MG63 (cell line): Measurements from ENCODE around the gene WASL. TPM values are rescaled to one million over a fixed set of nuclear protein-coding genes. Genes with fewer than 3 reads are reported as not detected.
"Not testable (repeated sequence)": the region's sequence is repeated elsewhere in the genome, so short reads cannot be mapped to it uniquely, and the experiment has no call there.

ENCODE experiments used
- DNase-seq: peaks from one replicate; pipeline ENCODE4 v3.0.0-alpha.2; 2020
- H3K27me3 ChIP-seq: fragments of 250-450 bp; sonication (Bioruptor Pico); 2 replicates; pipeline ENCODE4 v1.5.1; 2020; ENCODE audit warnings: mild to moderate bottlenecking, moderate library complexity
- H3K36me3 ChIP-seq: fragments of 250-450 bp; sonication (Bioruptor Pico); 2 replicates; pipeline ENCODE4 v1.5.1; 2020; ENCODE audit warnings: mild to moderate bottlenecking, moderate library complexity
- H3K4me3 ChIP-seq: fragments of 250-450 bp; sonication (Bioruptor Pico); 2 replicates; pipeline ENCODE4 v1.5.1; 2020; ENCODE audit warnings: mild to moderate bottlenecking, moderate library complexity
- H3K9me3 ChIP-seq: fragments of 250-450 bp; sonication (Bioruptor Pico); 2 replicates; pipeline ENCODE4 v1.5.1; 2020; ENCODE audit warnings: mild to moderate bottlenecking, moderate library complexity
- total RNA-seq: library from RNA; depleted of rRNA; stranded (reverse); fragments of >200 nt; shearing (Covaris generic); gene quantifications from 2 replicates; pipeline ENCODE4 v1.2.3, GENCODE V29; 2014; ENCODE audit warnings: low replicate concordance

Gene WASL
- total RNA-seq, 1 experiment from 2014 or later: 1.4 TPM

DNA sequence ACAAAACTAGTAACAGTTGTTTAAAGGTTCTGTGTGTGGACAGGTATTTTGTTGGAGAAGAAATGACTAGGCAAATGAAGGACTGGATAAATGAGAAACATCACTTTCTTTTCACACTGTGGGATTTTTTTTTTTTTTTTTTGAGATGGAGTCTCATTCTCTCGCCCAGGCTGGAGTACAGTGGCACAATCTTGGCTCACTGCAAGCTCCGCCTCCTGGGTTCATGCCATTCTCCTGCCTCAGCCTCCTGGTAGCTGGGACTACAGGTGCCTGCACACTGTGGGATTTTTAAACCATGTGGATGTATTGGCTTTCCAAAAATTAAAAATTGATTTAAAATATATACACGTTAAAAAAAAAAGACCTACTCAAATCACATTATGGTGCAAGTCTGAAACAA, 28.3 kb downstream of the WASL start:
- not testable (repeated sequence) for H3K4me3 ChIP-seq, H3K9me3 ChIP-seq, H3K36me3 ChIP-seq, H3K27me3 ChIP-seq, DNase-seq

DNA sequence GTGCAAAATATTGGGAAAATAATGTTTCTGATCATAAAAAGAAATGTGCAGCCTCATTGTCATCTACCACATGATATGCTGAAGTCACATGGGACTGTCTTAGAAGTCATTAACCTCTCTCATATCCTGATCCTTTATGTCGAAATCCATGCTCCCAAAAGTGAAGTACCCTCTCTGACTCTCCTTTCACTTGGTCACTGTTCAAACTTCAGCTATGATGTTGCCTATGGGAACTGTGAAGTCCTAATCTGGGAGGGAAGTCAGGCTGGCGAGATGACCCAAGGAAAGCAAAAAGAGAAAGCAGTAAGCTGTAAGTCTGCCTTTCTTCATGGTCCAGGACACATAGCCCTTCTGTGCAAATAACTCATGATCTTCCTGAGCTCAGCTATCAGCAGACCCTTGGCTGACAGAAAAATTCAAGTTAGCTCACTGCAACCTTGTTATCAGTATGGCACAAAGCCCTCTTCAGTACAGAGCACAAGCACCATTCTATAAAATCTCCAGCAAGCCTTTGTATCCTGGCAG, 29.5 kb downstream of the WASL start:
- no peaks in the 10 kb centered on the region for H3K36me3 ChIP-seq
- DNase-seq: no peak

DNA sequence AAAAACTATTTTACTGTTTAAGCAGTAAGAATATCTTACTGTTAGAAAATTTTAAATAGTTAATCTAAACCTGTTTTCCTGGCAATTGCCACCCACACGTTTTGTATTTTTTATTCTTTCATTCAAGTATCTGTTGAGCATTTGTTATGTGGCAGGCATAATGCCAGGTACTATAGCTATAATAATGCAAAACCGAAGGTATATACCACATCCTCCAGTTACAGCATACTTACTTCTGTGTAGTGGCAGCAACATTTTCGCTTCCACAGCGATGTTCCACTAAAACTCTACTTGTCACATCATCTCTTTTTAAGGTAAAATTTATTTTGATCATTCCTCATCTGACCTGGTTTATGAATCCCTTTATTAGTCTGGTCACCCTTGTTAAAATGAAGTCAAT, 30.0 kb downstream of the WASL start:
- Histone ChIP-seq H3K27me3 (no peaks in the 10 kb centered on the region), H3K36me3 (no peaks in the 10 kb centered on the region), H3K9me3 (no peaks in the 10 kb centered on the region), H3K4me3 (no peak overlapping the region)
- no peak for DNase-seq

More for the DNA sequence above, 29.5 kb downstream of the WASL start:
- no peaks in the 10 kb centered on the region for H3K27me3 ChIP-seq
- no peak overlapping the region for H3K4me3 ChIP-seq
- H3K9me3 ChIP-seq: no peaks in the 10 kb centered on the region

DNA sequence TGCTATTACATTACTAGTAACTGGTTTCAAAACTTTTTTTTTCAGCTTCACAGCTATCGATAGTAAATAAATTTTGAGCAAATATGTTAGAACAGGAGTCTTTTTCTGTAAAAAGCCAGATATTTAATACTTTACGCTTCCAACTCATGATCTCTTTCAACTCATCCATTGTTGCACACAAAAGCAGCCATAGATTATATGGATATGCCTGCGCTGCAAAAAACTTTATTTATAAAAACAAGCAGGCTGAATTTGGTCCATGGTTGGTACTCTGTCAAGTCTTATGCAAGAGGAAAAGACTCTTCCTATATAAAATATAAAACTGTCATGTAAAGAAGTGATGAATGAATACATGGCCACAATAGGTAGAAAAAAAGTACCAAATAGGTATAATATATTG, 31.1 kb downstream of the WASL start:
- DNase-seq: no peak
- Histone ChIP-seq H3K36me3 (no peaks in the 10 kb centered on the region), H3K4me3 (no peak overlapping the region), H3K9me3 (no peaks in the 10 kb centered on the region), H3K27me3 (no peaks in the 10 kb centered on the region)

DNA sequence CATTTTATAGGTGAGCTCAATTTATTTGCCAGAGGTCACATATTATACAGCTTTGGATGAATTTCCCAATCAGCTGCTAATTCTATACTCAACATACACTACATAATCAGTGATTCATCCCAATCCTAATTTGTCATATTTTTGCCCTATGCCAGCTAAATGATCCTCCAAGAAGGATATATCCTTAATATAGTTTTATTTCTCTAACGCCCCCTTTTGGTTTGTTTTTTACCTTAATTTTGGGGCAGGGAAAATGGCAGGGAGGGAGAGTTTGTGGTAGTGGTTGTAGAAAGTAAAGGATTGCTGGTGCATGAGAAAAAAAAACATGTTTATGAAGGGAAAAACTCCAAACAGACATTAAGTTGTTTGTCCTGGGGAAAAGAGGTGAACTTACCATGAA, 31.9 kb downstream of the WASL start:
- H3K4me3 ChIP-seq: no peak overlapping the region
- no peak for DNase-seq
- no peaks in the 10 kb centered on the region for H3K9me3 ChIP-seq
- H3K27me3 ChIP-seq: no peaks in the 10 kb centered on the region
- no peaks in the 10 kb centered on the region for H3K36me3 ChIP-seq

DNA sequence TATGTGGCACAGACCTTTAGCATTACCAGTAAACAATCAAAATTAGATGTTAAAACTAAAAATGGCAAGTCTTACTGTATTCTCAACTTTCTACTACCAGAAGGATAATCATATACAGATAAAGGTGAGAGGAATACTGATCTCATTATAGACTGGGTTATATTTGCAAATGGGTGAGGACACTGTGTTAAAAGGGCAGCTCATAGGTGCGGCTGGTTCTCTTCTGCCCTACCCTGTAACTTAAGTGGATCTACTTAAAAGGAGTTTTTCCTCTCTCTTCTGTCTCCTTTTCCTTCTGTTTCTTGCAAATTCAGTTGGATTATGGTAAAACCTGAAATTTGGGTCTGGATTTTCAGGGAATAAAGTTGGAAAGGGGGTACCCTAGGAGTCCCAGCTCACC, 33.0 kb downstream of the WASL start:
- Histone ChIP-seq H3K36me3 (no peaks in the 10 kb centered on the region), H3K27me3 (no peaks in the 10 kb centered on the region), H3K4me3 (no peak overlapping the region), H3K9me3 (no peaks in the 10 kb centered on the region)
- no peak for DNase-seq

DNA sequence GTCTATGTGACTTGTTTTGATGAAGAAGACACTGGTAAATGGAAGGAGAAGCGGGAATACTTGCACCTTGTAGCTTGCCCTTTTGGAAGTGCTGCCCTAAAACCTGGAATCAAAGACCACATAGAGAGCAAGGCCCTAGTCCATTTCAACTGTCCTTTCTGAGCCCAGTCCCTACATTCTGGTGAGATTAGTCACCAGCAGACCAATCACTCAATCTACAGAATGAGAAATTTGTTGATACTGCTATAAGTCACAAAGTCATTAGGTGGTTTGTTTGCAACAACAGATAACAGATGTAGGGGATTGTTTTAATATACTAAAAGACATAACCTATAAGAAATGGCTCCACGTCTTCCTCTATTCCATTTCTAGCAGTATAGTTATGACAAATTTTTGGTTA, 33.6 kb downstream of the WASL start:
- H3K27me3 ChIP-seq: no peaks in the 10 kb centered on the region
- DNase-seq: no peak
- no peaks in the 10 kb centered on the region for H3K9me3 ChIP-seq
- H3K4me3 ChIP-seq: no peak overlapping the region
- no peaks in the 10 kb centered on the region for H3K36me3 ChIP-seq

DNA sequence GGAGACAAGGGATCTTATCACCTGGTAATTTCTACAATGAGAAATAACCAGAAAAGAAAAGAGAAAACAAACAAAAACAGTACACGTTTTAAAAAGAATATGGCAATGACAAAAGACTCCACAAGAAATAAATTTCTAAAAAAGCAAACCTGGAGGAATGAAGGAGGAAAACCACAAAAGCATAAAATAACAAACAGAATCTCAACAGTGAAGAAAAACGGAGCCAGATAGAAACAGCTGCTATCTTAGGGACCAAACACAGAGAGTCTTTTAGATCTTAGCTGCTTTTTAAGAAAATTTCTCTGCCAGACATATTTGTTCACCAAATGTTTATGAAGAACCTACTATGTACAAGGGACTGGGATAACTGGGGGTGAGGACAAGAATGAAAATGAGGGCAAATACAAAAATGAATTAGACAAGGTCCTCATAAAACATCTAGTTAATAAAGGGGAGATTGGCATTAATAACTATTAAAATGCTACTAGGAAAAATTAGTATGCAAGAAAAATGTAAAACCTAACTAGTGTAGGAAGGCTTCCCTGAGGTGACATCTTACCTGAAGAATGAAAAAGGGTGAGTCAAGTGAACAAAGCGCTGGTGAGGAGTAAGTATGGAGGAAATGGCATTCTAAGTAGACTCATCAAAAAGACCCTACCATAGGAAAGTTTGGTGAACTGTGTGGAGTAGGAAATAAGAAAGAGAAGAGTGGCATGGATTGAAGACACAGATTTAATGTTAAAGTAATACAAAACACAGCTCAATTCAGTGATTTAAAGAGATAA, 34.3 kb downstream of the WASL start:
- DNase-seq: no peak
- Histone ChIP-seq H3K27me3 (no peaks in the 10 kb centered on the region), H3K9me3 (no peaks in the 10 kb centered on the region), H3K36me3 (no peaks in the 10 kb centered on the region), H3K4me3 (no peak overlapping the region)

DNA sequence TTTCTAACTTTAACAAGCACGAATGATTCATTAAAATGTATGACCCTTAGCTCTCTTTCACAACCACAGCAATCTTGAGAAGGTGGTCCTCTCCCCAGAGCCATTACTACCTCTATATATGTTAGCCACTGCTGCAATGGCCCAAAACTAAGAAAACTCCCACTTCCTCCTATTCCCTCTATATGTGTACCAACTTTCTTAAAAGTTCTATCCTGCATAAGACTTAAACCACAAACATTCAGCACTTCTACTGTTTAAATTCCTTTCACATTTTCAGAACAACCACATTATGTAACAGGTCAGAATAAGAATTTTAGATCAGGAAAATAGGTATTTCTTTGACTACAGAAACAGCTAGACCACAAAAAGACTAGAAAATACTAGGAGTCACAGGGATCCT, 36.2 kb downstream of the WASL start:
- H3K36me3 ChIP-seq: peaks cover 5% of the 10 kb centered on the region
- H3K9me3 ChIP-seq: no peaks in the 10 kb centered on the region
- DNase-seq: no peak
- no peak overlapping the region for H3K4me3 ChIP-seq
- H3K27me3 ChIP-seq: no peaks in the 10 kb centered on the region

DNA sequence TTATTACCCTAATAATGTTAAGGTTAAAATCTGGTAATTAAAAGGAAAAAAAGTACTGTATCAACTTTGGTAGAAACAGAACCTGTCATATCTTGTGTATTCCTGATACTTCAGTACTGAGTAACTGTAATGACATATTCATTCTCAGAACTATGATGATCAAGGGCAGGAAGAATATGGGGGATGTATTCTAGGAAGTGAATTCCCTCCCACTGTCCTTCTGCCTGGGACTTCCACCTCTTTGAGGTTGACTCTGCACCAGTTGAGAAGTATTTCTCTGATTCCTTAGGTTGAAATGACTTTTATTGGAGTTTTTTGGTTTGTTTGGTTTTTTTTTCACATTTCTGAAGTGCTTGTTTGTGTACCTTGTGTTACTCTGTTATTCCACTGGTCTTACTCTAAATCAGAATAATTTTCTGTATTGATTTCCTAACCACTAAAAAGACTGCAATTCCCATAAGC, 36.9 kb downstream of the WASL start:
- DNase-seq: no peak
- Histone ChIP-seq H3K9me3 (no peaks in the 10 kb centered on the region), H3K4me3 (no peak overlapping the region), H3K36me3 (peaks cover 12% of the 10 kb centered on the region), H3K27me3 (no peaks in the 10 kb centered on the region)

DNA sequence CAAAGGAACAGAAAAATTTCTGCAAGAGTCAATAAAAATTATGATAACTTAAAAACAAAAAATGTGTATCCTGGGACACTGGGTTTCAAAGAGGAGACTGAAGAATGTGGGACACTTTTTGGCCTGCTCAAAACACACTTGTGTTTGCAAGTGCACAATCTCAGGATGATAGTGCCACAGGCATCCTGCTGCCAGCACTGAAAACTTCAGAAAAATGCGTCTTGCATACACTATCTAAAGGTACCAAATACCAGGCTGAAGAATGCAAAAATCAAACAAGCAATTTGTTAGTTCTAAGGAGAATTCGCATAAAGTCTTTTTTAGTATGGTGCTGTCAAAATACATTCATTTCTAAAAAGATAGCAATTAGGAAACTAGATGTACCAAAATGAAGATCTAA, 38.1 kb downstream of the WASL start:
- no peaks in the 10 kb centered on the region for H3K27me3 ChIP-seq
- H3K9me3 ChIP-seq: no peaks in the 10 kb centered on the region
- no peak overlapping the region for H3K4me3 ChIP-seq
- DNase-seq: no peak
- peaks cover 13% of the 10 kb centered on the region for H3K36me3 ChIP-seq

DNA sequence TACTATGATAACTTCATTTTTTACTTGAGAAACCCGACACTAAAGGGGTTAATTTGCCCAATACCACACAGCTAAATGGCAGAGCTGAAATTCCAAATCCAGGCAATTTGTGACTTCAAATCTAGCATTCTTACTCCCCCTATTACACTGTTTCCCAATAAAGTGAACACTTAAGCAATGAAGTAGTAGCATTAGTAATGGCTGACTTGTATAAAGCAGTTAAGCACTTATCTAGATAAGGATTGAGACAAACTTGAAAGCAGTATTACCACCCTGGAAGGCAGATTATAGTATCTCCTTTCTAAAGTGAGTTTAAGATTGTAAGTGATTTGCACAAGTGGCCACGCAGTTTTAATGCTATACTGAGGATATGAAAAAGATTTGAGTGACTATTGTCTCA, 39.3 kb downstream of the WASL start:
- H3K27me3 ChIP-seq: no peaks in the 10 kb centered on the region
- H3K9me3 ChIP-seq: no peaks in the 10 kb centered on the region
- H3K4me3 ChIP-seq: no peak overlapping the region
- H3K36me3 ChIP-seq: peaks cover 16% of the 10 kb centered on the region
- DNase-seq: no peak

DNA sequence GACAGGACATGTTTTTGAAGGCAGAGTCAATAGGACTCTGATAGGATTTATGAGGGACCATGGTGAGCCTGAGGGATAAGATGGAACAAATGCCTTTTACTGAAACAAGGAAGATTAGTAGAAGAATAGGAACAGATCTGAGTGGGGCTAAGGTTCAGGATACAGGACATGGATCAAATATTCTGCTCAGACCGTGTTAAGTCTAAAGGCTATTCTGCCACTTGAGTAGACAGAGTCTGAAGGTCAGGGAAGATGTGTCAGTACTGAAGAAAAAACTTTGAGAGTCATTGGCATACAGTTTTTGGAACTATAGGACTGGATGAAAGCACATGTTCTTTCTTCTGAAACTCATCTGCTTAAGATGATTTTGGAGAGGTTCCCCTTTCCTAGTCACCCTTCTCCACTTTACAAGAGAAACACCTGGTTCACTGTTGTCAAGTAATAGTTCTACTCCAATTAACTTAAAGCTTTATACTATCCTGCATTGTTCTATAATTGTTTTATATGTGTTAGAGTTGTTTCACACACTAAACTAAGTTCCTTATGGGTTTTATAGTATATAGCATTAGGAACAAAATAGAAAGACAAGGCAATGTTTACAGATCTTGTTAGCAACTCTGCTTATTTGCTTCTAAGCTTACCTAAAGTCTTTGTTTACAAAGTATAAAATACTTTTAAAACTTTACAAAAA, 43.4 kb downstream of the WASL start:
- no peaks in the 10 kb centered on the region for H3K9me3 ChIP-seq
- H3K27me3 ChIP-seq: no peaks in the 10 kb centered on the region
- peaks cover 22% of the 10 kb centered on the region for H3K36me3 ChIP-seq
- no peak for DNase-seq
- H3K4me3 ChIP-seq: no peak overlapping the region

DNA sequence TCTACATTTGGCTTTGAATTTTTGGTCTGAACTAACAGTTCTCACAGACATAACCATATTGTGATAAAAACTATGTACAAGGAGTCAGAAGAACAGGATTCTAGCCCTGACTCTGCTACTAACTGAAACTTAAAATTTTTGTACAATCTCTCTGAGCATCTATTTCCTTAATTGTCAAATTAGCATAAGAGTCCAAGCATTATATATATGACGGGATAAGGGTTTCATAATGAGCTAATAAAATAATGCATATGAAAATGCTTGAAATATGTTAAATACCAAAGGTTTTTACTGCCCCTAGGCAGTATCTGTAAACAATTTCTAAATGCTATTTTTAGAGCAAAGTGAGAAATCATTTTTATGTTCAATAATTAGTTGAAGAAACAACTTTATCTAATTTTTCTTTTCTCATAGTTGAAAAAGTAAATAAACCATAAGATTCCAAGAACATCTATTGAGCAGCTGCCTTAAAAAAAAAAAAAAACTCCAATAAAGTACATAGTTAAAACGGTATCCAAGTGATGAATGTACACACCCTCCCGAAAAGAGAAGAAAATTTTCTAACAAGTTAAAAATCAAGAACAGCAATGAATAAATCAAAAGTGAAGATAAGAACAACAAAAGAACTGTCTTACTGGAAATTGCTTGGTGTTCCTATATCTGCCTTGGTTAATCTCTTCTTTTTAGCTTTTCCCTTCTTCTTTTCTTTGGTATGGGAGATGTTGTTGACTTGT, 52.7 kb downstream of the WASL start:
- H3K27me3 ChIP-seq: no peaks in the 10 kb centered on the region
- H3K36me3 ChIP-seq: peaks cover 8% of the 10 kb centered on the region
- H3K9me3 ChIP-seq: no peaks in the 10 kb centered on the region
- H3K4me3 ChIP-seq: no peak overlapping the region
- no peak for DNase-seq

DNA sequence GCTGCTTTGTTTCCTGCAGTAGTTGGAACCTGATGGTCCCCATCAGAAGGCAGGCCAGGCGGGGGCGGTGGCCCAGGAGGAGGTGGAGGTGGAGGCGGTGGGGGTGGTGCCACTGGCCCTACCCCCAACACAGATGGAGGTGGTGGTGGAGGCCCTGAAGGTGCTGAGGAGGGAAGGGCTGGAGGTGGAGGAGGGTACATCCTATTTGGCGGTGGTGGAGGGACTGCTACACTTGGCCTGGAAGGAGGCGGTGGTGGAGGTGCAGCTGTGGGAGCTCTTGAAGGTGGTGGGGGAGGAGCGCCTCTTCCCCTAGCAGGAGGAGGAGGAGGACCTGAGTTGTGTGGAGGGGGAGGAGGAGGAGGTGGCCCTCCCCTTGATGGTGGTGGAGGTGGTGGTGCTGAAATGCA, 56.3 kb downstream of the WASL start:
- H3K36me3 ChIP-seq: peaks cover 8% of the 10 kb centered on the region
- no peaks in the 10 kb centered on the region for H3K9me3 ChIP-seq
- H3K27me3 ChIP-seq: no peaks in the 10 kb centered on the region
- DNase-seq: no peak
- H3K4me3 ChIP-seq: no peak overlapping the region

DNA sequence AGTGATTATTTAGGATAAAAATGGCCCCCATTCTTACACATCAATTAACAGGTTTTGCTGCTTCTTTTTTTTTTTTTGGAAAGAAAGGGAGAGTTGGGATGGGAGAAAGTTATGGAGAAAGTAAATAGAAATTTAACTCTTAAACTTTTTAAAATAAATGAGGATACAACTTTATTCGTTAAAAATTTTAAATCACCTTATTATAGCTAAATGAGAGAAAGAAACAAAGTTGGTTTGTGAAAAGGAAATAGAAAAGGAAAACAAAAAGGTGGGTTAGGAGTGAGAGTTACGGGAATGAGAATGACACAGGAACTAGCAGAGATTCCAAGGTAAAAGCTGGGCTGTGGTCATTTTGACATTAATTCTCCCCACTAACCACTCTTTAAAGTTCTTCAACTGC, 58.3 kb downstream of the WASL start:
- H3K36me3 ChIP-seq: peaks cover 8% of the 10 kb centered on the region
- no peak overlapping the region for H3K4me3 ChIP-seq
- no peaks in the 10 kb centered on the region for H3K27me3 ChIP-seq
- no peak for DNase-seq
- no peaks in the 10 kb centered on the region for H3K9me3 ChIP-seq

DNA sequence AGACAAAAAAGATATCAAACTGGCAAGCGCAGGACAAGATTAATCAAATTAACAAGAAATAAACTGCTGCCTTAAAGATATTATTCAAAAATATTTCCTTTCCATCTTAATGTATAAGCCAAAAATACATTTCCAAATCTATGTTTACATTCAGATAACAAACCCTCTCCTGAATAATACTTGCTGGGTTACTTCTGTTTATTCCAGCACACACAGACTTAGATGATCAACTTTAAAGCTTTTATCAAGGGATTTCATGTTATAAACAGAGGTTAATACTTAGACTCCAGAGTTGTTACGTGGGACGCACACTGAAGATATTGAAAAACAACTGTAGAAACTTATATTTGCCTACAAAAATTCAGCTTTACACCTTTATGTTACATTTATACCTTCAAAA, 59.6 kb downstream of the WASL start:
- DNase-seq: no peak
- no peaks in the 10 kb centered on the region for H3K27me3 ChIP-seq
- no peak overlapping the region for H3K4me3 ChIP-seq
- no peaks in the 10 kb centered on the region for H3K9me3 ChIP-seq
- peaks cover 8% of the 10 kb centered on the region for H3K36me3 ChIP-seq
